ENCODE results near the gene PRR29. TPM values are rescaled to one million over a fixed set of nuclear protein-coding genes. Genes with fewer than 3 reads are reported as not detected.
"Not testable (repeated sequence)": the region's sequence is repeated elsewhere in the genome, so short reads cannot be mapped to it uniquely, and the experiment has no call there.

Gene PRR29
- total RNA-seq, 2 donors from 2014 or later = 1.7 to 3.3 TPM

- H3K9me3 ChIP-seq (ENCODE audit: control insufficient read depth, low read length, poor library complexity, severe bottlenecking) = no peaks in the 10 kb centered on the region
- no peaks in the 10 kb centered on the region for H3K36me3 Mint-ChIP-seq (ENCODE audit: low read depth)
- no peaks in the 10 kb centered on the region for H3K27me3 Mint-ChIP-seq
- peaks cover 15% of the 10 kb centered on the region for H3K4me1 Mint-ChIP-seq
- DNase-seq (no peak), ATAC-seq (no peak)
- H3K27ac Mint-ChIP-seq = peak overlapping the region; percentile 41
- H3K4me3 Mint-ChIP-seq = no peak overlapping the region
Observed at GRCh38 chr17:63962298-63962744, 35.8 kb upstream of the PRR29 start.

DNA sequence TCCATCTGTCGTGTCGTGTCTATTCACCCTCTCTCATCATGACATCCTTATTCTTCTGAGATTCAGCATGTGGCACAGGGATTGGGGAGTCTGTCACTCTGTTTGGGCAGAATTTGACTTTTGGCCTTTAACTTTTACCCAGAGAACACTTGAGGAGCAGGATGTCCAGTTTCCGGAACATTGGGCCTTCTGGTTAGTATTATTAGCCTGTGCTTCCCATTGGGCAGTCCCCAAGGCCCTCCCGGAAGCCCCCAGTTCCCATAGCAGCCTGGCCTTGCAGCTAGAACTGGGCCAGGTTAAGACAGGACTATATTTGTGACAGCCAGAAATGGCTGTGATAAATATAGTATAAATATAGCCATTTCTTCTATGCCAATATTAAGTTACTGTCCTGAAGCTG lies 35.0 kb upstream of the PRR29 start:
- no peak for ATAC-seq
- H3K9me3 ChIP-seq (ENCODE audit: control insufficient read depth, low read length, poor library complexity, severe bottlenecking) = no peaks in the 10 kb centered on the region
- Mint-ChIP-seq H3K27ac (peak overlapping the region; percentile 41), H3K4me3 (no peak overlapping the region), H3K4me1 (peaks cover 17% of the 10 kb centered on the region), H3K27me3 (no peaks in the 10 kb centered on the region), H3K36me3 (ENCODE audit: low read depth) (no peaks in the 10 kb centered on the region)
- no peak for DNase-seq

DNA sequence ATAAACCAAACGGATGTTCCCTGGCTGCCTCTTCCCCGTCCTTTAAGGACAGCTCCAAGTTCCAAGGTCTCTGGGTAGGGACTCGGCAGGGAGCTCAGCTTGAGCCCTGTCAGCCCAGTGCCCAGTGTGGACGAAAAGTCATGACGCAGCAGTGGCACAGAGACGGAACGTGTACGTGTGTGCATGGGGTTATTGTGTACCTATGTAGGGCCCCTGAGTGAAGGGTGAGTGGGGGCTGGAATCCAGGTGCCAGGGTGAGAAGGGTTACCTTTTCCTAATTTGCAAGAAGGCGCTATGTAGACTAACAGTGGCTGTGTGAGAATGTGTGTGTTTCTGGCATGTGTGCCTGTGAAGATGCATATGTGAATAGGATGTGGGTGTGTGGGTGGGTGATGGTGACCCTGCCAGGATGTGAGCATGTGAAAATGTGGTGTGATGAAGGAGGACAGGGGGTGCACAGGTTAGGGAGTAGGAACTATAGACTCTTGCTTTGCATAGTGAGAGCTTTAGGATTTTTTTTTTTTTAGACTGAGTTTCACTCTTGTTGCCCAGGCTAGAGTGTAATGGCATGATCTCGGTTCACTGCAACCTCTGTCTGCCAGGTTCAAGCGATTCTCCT lies 31.4 kb upstream of the PRR29 start:
- H3K27me3 Mint-ChIP-seq = no peaks in the 10 kb centered on the region
- DNase-seq (no peak), ATAC-seq (peak; percentile 58)
- no peaks in the 10 kb centered on the region for H3K36me3 Mint-ChIP-seq (ENCODE audit: low read depth)
- H3K4me3 Mint-ChIP-seq = peak overlapping the region; percentile 15
- no peak overlapping the region for H3K27ac Mint-ChIP-seq
- peaks cover 19% of the 10 kb centered on the region for H3K4me1 Mint-ChIP-seq
- no peaks in the 10 kb centered on the region for H3K9me3 ChIP-seq (ENCODE audit: control insufficient read depth, low read length, poor library complexity, severe bottlenecking)

GRCh38 chr17:63967953-63968352 lies 30.2 kb upstream of the PRR29 start:
- H3K9me3 ChIP-seq (ENCODE audit: control insufficient read depth, low read length, poor library complexity, severe bottlenecking) = no peaks in the 10 kb centered on the region
- Mint-ChIP-seq H3K27me3 (no peaks in the 10 kb centered on the region), H3K27ac (no peak overlapping the region), H3K4me1 (peaks cover 23% of the 10 kb centered on the region), H3K36me3 (ENCODE audit: low read depth) (no peaks in the 10 kb centered on the region), H3K4me3 (no peak overlapping the region)
- ATAC-seq (no peak), DNase-seq (no peak)

- H3K4me3 Mint-ChIP-seq = no peak overlapping the region
- H3K9me3 ChIP-seq (ENCODE audit: control insufficient read depth, low read length, poor library complexity, severe bottlenecking) = no peaks in the 10 kb centered on the region
- DNase-seq (no peak), ATAC-seq (no peak)
- H3K4me1 Mint-ChIP-seq = peaks cover 25% of the 10 kb centered on the region
- no peaks in the 10 kb centered on the region for H3K36me3 Mint-ChIP-seq (ENCODE audit: low read depth)
- no peaks in the 10 kb centered on the region for H3K27me3 Mint-ChIP-seq
- peak overlapping the region; percentile 60 for H3K27ac Mint-ChIP-seq
Observed at GRCh38 chr17:63969278-63969677, 28.9 kb upstream of the PRR29 start.

GRCh38 chr17:63972796-63973195 lies 25.4 kb upstream of the PRR29 start, which contains the start of gene SCN4A:
Gene SCN4A, minus strand, starts transcription at chr17:63972918. Its CDS starts 77 bp downstream, at chr17:63972841.
- no peaks in the 10 kb centered on the region for H3K27me3 Mint-ChIP-seq
- H3K4me3 Mint-ChIP-seq = peak within 1 kb of the TSS; percentile 47
- H3K9me3 ChIP-seq (ENCODE audit: control insufficient read depth, low read length, poor library complexity, severe bottlenecking) = no peaks in the 10 kb centered on the region
- DNase-seq = no peak
- H3K4me1 Mint-ChIP-seq = peaks cover 29% of the 10 kb centered on the region
- H3K36me3 Mint-ChIP-seq (ENCODE audit: low read depth) = no peaks in the 10 kb centered on the region
- H3K27ac Mint-ChIP-seq = no peak within 1 kb of the TSS
- no peak for ATAC-seq

DNA sequence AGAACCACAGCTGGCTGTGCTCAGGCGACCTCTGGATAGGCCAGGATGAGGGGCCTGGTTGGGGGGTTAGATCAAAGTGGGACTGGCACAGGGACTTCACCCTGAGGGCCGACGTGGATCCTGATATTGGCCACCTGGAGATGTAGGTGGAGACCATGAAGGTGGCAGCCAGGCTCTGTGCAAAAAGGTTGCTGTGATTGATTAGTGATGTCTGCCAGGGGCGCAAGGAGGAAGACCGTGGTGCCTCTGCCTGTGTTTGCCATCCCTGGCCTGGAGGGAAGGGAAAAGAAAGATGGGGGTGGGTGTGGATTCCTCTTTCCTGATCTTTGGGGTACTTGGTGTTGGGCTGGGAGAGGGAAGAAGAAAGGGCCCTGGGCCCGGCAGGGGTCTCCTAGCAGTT lies 24.9 kb upstream of the PRR29 start:
- Mint-ChIP-seq H3K4me1 (peaks cover 29% of the 10 kb centered on the region), H3K27me3 (no peaks in the 10 kb centered on the region), H3K36me3 (ENCODE audit: low read depth) (no peaks in the 10 kb centered on the region), H3K4me3 (peak overlapping the region; percentile 47), H3K27ac (no peak overlapping the region)
- no peaks in the 10 kb centered on the region for H3K9me3 ChIP-seq (ENCODE audit: control insufficient read depth, low read length, poor library complexity, severe bottlenecking)
- DNase-seq = no peak
- no peak for ATAC-seq

- Mint-ChIP-seq H3K4me3 (no peak overlapping the region), H3K36me3 (ENCODE audit: low read depth) (no peaks in the 10 kb centered on the region), H3K27ac (no peak overlapping the region), H3K27me3 (no peaks in the 10 kb centered on the region), H3K4me1 (peaks cover 27% of the 10 kb centered on the region)
- ATAC-seq (no peak), DNase-seq (no peak)
- no peaks in the 10 kb centered on the region for H3K9me3 ChIP-seq (ENCODE audit: control insufficient read depth, low read length, poor library complexity, severe bottlenecking)
Observed at GRCh38 chr17:63973930-63974593, 24.1 kb upstream of the PRR29 start.

DNA sequence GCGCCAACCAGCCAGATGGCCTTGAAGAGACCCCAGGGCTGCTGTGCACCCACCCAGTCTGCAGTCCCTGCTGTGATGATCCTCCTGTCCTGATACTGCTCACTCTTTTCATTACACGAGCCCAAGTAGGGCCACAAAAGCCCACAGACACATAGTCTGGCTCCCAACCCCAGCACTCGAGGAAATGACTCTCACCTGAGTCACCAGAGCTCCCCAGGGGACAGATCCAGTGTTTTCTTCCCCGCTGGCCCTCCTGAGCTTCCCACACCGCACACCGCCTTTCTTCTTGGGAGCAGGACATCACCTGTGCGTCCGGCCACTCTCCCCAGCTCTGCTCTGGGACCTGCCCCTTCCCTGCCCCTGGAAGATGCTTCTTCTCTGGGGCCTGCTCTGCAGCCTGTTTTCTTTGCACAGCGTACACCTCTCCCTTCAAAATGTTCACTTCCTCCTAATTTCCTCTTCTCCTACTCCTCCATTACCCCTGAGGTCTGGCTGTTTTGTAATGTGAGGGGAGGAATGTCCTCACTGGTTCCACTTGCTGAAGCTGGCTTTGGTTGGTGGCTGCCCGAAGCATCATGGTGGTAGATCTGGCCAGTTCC lies 23.5 kb upstream of the PRR29 start:
- H3K4me3 Mint-ChIP-seq = no peak overlapping the region
- DNase-seq (no peak), ATAC-seq (no peak)
- no peaks in the 10 kb centered on the region for H3K9me3 ChIP-seq (ENCODE audit: control insufficient read depth, low read length, poor library complexity, severe bottlenecking)
- H3K36me3 Mint-ChIP-seq (ENCODE audit: low read depth) = no peaks in the 10 kb centered on the region
- no peaks in the 10 kb centered on the region for H3K27me3 Mint-ChIP-seq
- H3K4me1 Mint-ChIP-seq = peaks cover 27% of the 10 kb centered on the region
- H3K27ac Mint-ChIP-seq = no peak overlapping the region

- ATAC-seq = no peak
- Mint-ChIP-seq H3K4me1 (peaks cover 27% of the 10 kb centered on the region), H3K27ac (no peak overlapping the region), H3K36me3 (ENCODE audit: low read depth) (no peaks in the 10 kb centered on the region), H3K27me3 (no peaks in the 10 kb centered on the region), H3K4me3 (no peak overlapping the region)
- no peak for DNase-seq
- no peaks in the 10 kb centered on the region for H3K9me3 ChIP-seq (ENCODE audit: control insufficient read depth, low read length, poor library complexity, severe bottlenecking)
Observed at GRCh38 chr17:63975541-63976092, 22.5 kb upstream of the PRR29 start.

DNA sequence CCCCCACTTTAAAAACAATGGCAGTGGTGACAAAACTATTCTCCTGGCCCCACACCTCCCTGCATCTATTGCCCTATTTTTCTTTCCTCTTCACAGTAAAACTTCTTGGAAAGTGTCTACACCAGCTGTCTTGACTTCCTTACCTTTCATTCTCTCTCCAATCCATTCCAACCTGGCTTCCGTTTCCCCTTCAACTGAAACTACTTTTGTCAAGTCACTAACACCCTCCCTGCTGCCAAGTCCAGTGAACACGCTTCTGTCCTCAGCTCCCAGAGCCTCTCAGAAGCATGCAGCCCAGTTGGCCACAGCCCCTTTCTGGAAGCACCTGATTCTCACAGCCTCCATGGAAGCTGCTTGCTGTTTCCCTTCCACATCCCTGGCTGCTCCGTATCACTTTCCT lies 21.4 kb upstream of the PRR29 start:
- no peak overlapping the region for H3K27ac Mint-ChIP-seq
- DNase-seq (no peak), ATAC-seq (no peak)
- H3K4me3 Mint-ChIP-seq = no peak overlapping the region
- H3K9me3 ChIP-seq (ENCODE audit: control insufficient read depth, low read length, poor library complexity, severe bottlenecking) = no peaks in the 10 kb centered on the region
- H3K27me3 Mint-ChIP-seq = no peaks in the 10 kb centered on the region
- H3K36me3 Mint-ChIP-seq (ENCODE audit: low read depth) = no peaks in the 10 kb centered on the region
- peaks cover 27% of the 10 kb centered on the region for H3K4me1 Mint-ChIP-seq

- H3K27me3 Mint-ChIP-seq = no peaks in the 10 kb centered on the region
- H3K4me3 Mint-ChIP-seq = no peak overlapping the region
- peaks cover 18% of the 10 kb centered on the region for H3K4me1 Mint-ChIP-seq
- H3K36me3 Mint-ChIP-seq (ENCODE audit: low read depth) = no peaks in the 10 kb centered on the region
- no peak overlapping the region for H3K27ac Mint-ChIP-seq
- no peak for DNase-seq
- H3K9me3 ChIP-seq (ENCODE audit: control insufficient read depth, low read length, poor library complexity, severe bottlenecking) = no peaks in the 10 kb centered on the region
- ATAC-seq = no peak
Observed at GRCh38 chr17:63978272-63979200, 19.6 kb upstream of the PRR29 start.

- not testable (repeated sequence) for H3K27me3 Mint-ChIP-seq; H3K27ac Mint-ChIP-seq; H3K36me3 Mint-ChIP-seq (ENCODE audit: low read depth); ATAC-seq; H3K4me3 Mint-ChIP-seq; DNase-seq; H3K9me3 ChIP-seq (ENCODE audit: control insufficient read depth, low read length, poor library complexity, severe bottlenecking)
- H3K4me1 Mint-ChIP-seq = peaks cover 20% of the 10 kb centered on the region
Observed at GRCh38 chr17:63982641-63983040, 15.5 kb upstream of the PRR29 start.
